HUES6 (cell line): ENCODE results near the gene GPX4.

Experiments
- H3K27ac ChIP-seq: 2 replicates; pipeline ENCODE4 v1.7.0; 2013; ENCODE audit warnings: low read depth, mild to moderate bottlenecking, low read length, inconsistent platforms
- H3K27me3 ChIP-seq: 2 replicates; pipeline ENCODE4 v1.6.1; 2013; ENCODE audit warnings: low read length; ENCODE audit not compliant: control insufficient read depth, insufficient read depth
- H3K36me3 ChIP-seq: 2 replicates; pipeline ENCODE4 v1.6.1; 2013; ENCODE audit warnings: low read length; ENCODE audit not compliant: control insufficient read depth, insufficient read depth
- H3K4me1 ChIP-seq: 2 replicates; pipeline ENCODE4 v1.6.1; 2013; ENCODE audit warnings: low read length; ENCODE audit not compliant: control insufficient read depth, insufficient read depth
- H3K4me3 ChIP-seq: 2 replicates; pipeline ENCODE4 v1.5.1; 2013; ENCODE audit warnings: low read depth, low read length
- H3K9ac ChIP-seq: one replicate; pipeline ENCODE4 v1.6.1; 2013; ENCODE audit warnings: mild to moderate bottlenecking, low read length
- H3K9me3 ChIP-seq: 2 replicates; pipeline ENCODE4 v1.6.1; 2013; ENCODE audit warnings: low read depth, low read length; ENCODE audit not compliant: control insufficient read depth, insufficient read depth

Gene GPX4

DNA sequence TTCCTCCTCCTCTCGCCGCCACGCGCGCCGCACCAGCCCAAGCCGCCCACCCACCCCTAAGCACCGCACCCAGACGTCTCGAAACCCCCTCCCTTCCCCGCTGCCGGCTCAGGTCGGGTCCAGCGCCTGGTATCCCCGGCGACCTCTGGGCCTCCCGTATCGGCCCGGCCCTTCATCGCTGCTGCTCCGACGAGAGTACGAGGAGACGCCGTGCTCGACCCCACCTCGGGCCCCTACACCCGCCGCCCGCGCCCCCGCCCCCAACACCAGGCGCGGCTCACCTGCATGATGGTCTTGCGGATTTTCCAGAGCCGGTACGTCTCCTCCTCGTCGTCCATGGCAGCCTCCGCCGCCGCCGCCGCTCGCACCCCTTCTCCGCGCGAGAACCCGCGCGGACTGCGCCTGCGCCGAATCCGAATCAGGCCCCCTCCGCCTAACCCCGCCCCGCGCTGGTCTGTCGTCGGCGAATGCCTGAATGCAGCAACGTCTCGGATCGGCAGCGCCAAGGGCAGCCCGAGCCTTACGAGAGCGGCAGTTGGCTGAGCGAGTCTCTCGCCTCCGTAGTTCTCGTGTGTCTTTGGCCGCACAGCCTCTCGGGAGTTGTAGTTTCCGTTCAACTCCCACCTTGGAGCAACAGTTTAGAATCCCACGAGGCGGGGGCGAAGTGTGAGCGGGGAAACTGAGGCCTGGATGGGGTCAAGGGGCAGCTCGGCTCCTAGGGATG lies 8.7 kb upstream of the GPX4 start, which contains the start of gene POLR2E:
POLR2E (minus strand) TSS at position 398 of the 724 bp plus-strand sequence; CDS start at position 338, 60 bp downstream.
- no peaks in the 10 kb centered on the region for H3K27me3 ChIP-seq
- peaks cover 4% of the 10 kb centered on the region; the same call in 1 of the 2 replicates for H3K4me1 ChIP-seq

DNA sequence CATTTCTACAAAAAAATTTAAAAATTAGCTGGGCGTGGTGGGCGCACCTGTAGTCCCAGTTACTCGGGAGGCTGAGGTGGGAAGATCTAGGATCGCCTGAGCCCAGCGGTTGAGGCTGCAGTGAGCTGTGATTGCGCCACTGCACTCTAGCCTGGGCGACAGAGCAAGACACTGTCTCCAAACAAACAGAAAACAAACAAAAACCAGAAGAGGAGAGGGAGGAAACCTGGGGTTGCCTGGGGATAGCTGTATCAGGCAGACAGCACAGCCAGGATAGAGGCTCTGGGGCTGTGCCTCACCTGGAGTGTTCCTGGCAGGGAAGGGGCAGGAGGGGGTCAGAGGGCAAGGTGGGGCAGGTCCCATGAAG lies 6.0 kb upstream of the GPX4 start:
- no peak overlapping the region for H3K9ac ChIP-seq
- H3K27ac ChIP-seq, result no peak overlapping the region

More for the DNA sequence above, 8.7 kb upstream of the GPX4 start, which contains the start of gene POLR2E:
- Histone ChIP-seq H3K36me3 (peaks cover 27% of the 10 kb centered on the region), H3K4me3 (peak within 1 kb of the TSS; percentile 92), H3K9ac (peak within 1 kb of the TSS; percentile 90), H3K27ac (peak within 1 kb of the TSS; percentile 84; the same call in 1 of the 2 replicates), H3K9me3 (0 out of 2 replicates have a peak, but pooled peaks cover 2% of the 10 kb centered on the region)

GRCh38 chr19:1098177-1099051 lies 5.4 kb upstream of the GPX4 start:
- no peak overlapping the region for H3K9ac ChIP-seq
- peaks cover 20% of the 10 kb centered on the region for H3K4me1 ChIP-seq
- 0 out of 2 replicates have a peak, but pooled peaks cover 2% of the 10 kb centered on the region for H3K9me3 ChIP-seq
- no peaks in the 10 kb centered on the region for H3K27me3 ChIP-seq
- no peak overlapping the region for H3K4me3 ChIP-seq
- no peak overlapping the region for H3K27ac ChIP-seq
- H3K36me3 ChIP-seq, result peaks cover 6% of the 10 kb centered on the region; the same call in 1 of the 2 replicates

More for the DNA sequence above, 6.0 kb upstream of the GPX4 start:
- H3K9me3 ChIP-seq, result 0 out of 2 replicates have a peak, but pooled peaks cover 2% of the 10 kb centered on the region
- peaks cover 17% of the 10 kb centered on the region; the same call in 1 of the 2 replicates for H3K4me1 ChIP-seq
- no peak overlapping the region for H3K4me3 ChIP-seq
- H3K27me3 ChIP-seq, result no peaks in the 10 kb centered on the region
- H3K36me3 ChIP-seq, result peaks cover 11% of the 10 kb centered on the region

GRCh38 chr19:1101337-1101698 lies 2.5 kb upstream of the GPX4 start:
- Histone ChIP-seq H3K4me1 (peaks cover 22% of the 10 kb centered on the region), H3K27me3 (no peaks in the 10 kb centered on the region), H3K9ac (no peak overlapping the region), H3K4me3 (no peak overlapping the region), H3K36me3 (peaks cover 6% of the 10 kb centered on the region), H3K27ac (peak overlapping the region; percentile 5; the same call in 1 of the 2 replicates), H3K9me3 (0 out of 2 replicates have a peak, but pooled peaks cover 2% of the 10 kb centered on the region)

- Histone ChIP-seq H3K4me1 (peaks cover 22% of the 10 kb centered on the region), H3K4me3 (no peak overlapping the region), H3K9ac (no peak overlapping the region), H3K27ac (no peak overlapping the region), H3K36me3 (peaks cover 18% of the 10 kb centered on the region), H3K27me3 (no peaks in the 10 kb centered on the region), H3K9me3 (0 out of 2 replicates have a peak, but pooled peaks cover 2% of the 10 kb centered on the region)
These were observed 1.2 kb upstream of the GPX4 start for GRCh38 chr19:1102407-1103131.

- H3K36me3 ChIP-seq, result peaks cover 20% of the 10 kb centered on the region
- peak overlapping the region; percentile 49; the same call in 1 of the 2 replicates for H3K27ac ChIP-seq
These were observed 574 bp upstream of the GPX4 start for GRCh38 chr19:1103132-1103707.

DNA sequence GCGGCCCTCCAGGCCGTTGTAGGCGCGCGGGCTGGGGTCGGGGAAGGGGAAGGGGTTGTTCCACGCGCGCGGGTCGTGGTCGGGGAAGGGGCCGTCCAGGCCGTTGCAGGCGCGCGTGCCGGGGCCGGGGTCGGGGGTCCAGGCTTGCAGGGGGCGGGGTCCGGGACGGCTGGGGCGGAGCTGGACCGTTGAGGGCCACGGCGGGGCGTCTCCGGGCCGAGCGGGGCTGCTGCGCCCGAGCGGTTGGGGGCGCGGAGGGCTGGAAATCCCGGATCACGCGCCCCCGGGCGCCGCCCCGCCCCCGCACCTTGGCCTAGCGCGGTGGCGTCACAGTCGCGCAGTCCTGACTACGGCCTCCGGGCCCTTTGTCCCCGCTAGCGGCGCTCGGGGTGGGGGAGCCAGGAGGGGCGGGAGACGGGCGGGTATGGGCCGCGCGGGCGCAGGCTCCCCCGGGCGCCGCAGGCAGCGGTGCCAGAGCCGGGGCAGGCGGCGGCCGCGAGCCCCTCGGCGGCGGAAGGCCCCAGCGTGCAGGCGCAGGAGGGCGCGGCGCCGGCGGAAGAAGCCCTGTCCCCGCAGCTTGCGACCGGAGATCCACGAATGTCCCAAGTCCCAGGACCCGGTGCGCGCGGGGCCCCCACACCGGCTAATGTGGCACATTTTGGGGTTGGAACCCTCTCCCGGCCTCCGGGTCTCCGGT lies 665 bp downstream of the GPX4 start:
- peaks cover 18% of the 10 kb centered on the region for H3K4me1 ChIP-seq
- peak overlapping the region; percentile 64 for H3K4me3 ChIP-seq
- H3K27ac ChIP-seq, result peak overlapping the region; percentile 78; the same call in 1 of the 2 replicates
- H3K27me3 ChIP-seq, result no peaks in the 10 kb centered on the region
- H3K9ac ChIP-seq, result peak overlapping the region; percentile 83
- H3K36me3 ChIP-seq, result peaks cover 27% of the 10 kb centered on the region
- 0 out of 2 replicates have a peak, but pooled peaks cover 2% of the 10 kb centered on the region for H3K9me3 ChIP-seq

More at GRCh38 chr19:1103132-1103707, 574 bp upstream of the GPX4 start:
- Histone ChIP-seq H3K9ac (no peak overlapping the region), H3K4me3 (peak overlapping the region; percentile 49), H3K4me1 (peaks cover 18% of the 10 kb centered on the region), H3K27me3 (no peaks in the 10 kb centered on the region), H3K9me3 (0 out of 2 replicates have a peak, but pooled peaks cover 2% of the 10 kb centered on the region)

DNA sequence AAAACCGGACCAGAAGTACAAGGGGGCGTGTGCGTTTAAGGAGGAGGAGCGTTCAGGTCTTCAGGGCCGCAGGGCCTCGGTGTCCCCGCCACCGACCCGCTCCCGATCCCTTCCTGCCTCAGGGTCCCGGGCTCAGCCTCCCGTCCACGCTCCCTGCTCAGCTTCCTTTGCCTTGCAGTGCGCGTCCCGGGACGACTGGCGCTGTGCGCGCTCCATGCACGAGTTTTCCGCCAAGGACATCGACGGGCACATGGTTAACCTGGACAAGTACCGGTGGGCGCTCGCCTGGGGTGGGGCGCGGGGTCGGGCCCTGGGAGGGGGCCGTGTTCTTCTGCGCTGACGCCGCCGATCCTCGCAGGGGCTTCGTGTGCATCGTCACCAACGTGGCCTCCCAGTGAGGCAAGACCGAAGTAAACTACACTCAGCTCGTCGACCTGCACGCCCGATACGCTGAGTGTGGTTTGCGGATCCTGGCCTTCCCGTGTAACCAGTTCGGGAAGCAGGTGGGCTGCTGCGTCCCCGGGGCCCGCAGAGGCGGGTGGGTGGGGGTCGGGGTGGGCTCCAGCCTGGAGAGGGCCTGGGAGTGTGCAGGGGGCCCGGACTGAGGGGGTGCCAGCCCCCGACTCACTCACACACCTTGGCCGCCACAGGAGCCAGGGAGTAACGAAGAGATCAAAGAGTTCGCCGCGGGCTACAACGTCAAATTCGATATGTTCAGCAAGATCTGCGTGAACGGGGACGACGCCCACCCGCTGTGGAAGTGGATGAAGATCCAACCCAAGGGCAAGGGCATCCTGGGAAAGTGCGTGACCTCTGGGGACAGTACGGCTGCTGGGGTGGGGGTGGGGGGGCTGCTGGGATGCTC lies 1.4 kb downstream of the GPX4 start:
- peaks cover 34% of the 10 kb centered on the region for H3K36me3 ChIP-seq
- H3K27me3 ChIP-seq, result no peaks in the 10 kb centered on the region
- peaks cover 18% of the 10 kb centered on the region for H3K4me1 ChIP-seq
- peak overlapping the region; percentile 64 for H3K4me3 ChIP-seq
- H3K9ac ChIP-seq, result peak overlapping the region; percentile 65
- no peaks in the 10 kb centered on the region for H3K9me3 ChIP-seq
- H3K27ac ChIP-seq, result peak overlapping the region; percentile 78; the same call in 1 of the 2 replicates
